ENCODE measurements around the gene CEP41.
A peak's percentile ranks its signal among the peaks of the same experiment; 100 is the strongest.

Gene CEP41, protein sequence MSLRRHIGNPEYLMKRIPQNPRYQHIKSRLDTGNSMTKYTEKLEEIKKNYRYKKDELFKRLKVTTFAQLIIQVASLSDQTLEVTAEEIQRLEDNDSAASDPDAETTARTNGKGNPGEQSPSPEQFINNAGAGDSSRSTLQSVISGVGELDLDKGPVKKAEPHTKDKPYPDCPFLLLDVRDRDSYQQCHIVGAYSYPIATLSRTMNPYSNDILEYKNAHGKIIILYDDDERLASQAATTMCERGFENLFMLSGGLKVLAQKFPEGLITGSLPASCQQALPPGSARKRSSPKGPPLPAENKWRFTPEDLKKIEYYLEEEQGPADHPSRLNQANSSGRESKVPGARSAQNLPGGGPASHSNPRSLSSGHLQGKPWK

DNA sequence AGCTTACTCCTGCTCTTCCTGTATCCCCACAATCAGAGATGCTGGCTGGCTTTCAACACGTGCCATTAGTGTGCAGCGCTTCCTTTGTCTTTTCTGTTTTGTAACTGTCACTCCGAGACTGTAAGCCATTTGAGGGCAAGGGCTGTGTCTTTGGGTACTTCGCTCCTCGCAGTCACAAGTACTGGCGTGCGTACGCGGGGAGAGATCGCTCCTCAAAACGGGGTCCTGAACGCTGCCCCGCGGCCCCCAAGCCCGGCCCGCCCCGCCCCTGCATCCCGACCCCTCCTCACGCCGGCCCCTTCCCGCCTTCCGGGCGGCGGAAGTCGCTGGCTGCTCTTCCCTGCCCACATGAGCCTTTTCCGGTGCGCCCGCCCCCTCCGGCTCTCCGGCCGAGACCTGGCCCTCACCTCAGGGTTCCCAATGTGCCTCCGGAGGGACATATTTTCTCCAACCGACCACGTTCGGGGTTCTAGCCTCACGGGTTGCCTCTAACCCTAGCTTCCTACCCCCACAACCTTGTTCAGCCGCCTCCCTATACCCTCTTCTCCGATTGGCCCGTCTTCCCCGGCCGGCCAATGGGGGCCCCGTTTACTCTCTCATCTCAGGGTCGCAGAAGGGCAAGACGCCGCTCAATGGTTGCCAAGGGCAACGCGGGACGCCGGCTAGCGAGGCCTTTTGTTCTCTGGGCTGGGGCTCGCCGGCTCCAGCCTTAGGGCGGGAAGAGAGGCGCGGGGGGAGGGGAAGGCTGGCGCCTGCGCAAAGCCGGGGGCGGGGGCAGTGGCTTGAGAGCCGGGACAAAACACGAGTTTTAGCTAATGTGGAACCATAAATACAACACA is at the start of gene CEP41:
TSS of gene CEP41 (minus strand) at position 490 of the 839 bp plus-strand sequence. CDS start at position 440, 50 bp downstream.
- peak; percentile 78 to 99 (median 96) for DNase-seq

DNA sequence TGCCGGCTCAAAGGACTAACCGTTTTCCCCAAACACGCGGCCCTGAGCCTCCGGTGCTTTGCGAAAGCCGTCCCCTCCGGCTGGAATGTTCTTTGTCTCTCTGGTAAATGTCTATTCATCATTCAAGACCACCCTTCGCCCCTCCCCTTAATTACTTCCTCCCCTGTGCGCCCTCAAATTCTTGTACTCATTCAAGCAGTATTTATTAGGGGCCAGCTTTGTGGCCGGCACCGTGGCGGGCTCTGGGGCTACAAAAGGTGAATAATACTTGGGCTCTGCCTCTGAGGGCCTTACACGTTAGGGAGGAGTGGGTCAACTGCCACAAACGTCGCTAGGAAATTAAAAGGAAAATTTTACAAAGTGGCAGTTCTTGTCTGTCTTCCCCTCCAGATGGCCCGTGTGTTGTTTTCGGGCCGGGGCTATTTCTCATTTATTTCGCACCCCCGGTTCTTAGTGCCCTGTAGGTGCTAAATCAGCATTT is 49.5 kb upstream of the CEP41 start:
- DNase-seq: no peak

DNA sequence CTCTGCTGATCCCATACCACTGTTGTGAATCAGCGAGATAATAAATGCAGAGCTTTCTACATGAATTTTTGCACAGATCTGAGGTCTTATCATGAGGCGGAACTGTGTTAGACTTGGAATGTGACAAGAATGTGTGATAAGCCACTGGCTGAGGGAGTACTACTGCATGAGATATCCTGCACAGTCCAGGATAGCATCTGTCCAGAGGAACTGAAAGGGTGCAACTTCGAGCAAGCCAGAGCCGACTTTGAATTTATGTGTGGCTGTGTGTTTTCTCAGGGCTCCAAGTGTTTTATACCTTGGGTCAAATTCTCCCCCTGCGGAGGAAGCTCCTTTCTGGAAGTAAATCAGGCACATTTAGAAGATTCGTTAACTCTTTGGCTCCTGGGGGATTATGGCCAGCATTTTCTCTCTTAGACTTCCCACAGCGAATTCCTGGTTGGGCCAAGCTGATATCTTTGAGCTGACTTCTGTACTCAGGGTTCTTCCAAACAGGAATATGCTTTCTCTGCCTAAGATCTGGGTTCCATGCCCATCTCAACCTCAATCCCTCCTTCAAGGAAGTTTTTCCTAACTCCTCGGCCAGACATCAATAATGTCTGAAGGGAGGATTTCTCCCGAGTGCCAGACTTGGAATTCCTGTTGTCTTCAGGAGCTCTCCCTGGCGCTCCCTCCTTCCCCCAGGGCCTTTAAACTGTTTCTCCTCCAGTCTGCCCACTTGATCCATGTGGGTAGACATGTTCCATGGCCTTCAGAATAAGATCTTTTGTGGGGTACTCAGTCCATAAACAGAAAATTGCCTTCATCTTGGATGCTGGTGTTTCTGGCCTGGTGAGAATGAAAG is 48.5 kb upstream of the CEP41 start:
- no peak for DNase-seq

DNA sequence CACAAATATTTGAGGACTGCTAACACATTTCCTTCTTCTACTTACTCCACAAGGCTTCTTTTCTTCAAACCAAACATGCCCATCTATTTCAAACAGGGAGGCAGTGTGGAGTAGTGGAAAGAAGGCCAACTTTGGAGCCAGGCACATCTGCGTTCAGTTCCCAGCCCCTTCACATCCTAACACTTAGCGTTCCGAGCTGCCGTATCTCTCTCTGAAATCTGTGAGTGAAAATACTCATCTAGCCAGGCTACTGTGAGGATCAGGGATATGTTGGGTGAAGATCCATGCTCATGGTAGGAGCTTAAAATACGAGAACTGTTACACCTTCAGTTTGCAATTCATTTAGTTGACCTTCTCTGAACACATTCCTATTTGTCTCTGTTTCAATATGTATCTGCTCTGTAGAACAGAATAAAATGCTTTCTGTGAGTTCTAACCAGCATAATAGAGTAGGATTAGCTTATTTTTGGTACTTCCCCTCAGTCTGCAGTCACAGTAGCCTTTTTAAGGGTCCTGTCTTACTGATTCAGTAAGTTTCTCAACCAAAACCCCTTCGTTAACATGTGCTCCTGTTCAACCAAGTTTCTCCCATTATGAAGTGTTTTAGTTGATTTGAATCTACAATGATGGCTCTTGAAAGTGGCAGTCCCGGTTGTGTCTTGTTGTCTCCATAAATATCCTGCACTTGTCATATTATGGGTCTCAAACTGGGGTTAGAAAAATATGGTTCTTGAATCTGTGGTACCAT is 47.8 kb upstream of the CEP41 start:
- DNase-seq: peak in 2 of 56 donors; percentile 10 to 16

DNA sequence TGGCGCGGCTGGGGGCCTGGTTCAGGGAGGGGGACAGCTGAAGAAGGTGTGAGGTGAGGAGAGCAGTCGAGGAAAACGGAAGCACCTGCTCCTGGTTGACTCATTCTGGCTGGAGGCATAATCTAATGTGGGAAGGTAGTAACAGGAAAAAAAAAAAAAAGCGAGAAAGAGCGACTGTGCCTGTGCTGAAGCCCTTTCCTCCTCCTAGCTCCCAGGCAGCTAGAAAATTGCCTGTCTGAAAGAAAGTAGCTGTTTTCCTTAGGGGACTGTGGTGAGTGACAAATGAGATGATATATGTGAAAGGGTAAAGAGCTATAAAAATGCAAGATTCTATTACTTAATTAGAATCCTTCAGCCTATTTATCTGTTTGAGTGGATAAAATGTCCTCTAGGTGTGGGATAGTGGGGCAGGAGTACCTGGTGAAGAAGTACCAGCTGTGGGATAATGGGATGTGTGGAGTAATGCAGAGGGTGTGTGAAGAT is 46.2 kb upstream of the CEP41 start:
- DNase-seq: no peak

DNA sequence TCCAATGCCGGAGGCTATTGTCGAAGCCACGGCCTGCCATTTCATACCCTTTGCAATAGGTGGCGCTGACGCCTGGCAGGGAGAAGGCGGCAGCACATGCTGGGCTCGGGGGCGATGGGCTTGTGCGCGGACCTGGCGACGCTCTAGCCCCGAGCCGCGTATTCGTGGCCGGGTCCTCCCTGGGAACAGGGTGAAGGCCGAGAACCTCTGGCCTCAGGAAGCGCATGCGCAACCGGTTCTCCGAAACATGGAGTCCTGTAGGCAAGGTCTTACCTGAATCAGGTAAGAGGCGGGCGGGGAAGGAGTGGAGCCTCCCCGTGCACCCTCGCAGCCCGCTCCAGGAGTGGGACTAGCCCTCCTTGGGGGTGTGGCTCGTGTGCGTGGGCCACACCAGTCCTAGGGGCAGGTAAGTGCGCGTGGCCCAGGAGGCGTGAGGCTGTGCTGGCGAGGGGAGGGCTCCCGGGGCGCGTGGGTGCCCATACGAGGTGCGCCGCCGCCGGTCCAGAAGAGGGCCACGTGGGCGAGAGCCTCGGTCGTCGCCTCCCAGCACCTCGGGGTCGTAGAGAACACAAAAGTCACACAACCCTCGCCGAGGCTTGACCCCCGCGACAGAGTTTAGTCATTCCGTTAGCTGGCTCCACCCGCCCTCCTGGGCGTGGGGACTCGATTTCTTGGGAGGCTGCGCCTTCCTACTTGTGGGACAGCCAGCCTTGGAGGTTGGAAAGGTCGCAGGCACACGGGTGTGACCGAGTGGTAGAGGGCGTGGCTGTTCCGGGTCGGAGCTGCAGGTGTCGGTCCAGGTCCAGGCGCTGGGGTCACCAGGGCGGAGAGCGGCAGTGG is 45.5 kb upstream of the CEP41 start:
- DNase-seq: peak in 24 of 56 donors; percentile 12 to 79 (median 38)

DNA sequence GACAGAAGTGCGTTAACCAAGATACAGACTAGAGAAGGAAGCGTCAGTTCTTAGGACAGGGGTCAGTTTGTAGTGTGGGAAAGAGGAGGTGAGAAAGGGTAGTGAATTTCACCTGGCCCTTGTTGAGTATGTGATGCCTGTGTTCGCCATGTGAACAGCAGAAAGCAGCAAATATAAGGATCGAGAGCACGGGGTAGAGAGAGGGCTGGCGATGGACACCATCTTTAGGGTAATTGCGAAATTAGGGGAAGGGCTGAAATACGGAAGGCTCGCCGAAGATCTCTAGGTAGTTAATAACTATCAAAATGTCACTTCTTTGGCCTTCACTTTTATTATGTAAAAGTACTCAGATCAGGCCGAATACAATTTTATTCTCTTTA is 44.9 kb upstream of the CEP41 start:
- DNase-seq: no peak

DNA sequence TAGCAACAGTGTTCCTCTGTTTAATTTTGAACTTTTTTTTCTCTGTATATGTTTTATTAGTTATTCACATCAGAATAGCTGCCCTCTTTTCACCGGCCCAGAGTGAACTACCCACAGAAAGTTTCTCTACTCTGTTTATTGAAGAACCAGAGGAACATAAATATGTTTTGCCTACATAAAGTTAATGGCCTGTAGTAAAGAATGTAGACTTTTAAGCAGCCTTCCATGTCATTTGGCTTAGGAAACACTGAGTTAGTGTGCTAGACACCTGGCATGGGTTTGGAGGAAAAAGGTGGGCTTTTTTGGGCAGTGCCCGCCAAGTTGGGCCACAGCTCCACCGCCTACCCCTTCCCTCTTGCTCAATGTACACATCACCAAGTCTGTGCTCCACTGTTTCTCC is 42.2 kb upstream of the CEP41 start:
- DNase-seq: no peak

DNA sequence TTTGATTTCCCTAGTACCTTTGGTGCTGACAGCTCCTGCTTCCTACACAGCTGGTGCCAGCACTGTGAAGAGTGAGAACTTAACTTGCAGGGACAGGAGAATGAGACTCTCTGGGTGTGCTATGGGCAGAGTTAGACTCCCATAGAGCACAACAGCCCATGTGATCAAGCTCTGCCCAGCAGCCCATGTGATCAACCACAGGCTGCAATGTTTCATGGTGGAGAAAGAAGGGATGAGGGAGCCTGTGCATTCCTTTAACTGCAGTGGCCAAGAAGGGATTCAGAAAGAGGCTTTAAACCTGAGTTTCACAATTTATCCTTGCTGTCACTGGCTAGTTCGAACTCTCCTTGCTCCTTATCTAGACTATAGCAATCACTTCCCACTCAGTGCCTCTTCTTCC is 41.1 kb upstream of the CEP41 start:
- no peak for DNase-seq

DNA sequence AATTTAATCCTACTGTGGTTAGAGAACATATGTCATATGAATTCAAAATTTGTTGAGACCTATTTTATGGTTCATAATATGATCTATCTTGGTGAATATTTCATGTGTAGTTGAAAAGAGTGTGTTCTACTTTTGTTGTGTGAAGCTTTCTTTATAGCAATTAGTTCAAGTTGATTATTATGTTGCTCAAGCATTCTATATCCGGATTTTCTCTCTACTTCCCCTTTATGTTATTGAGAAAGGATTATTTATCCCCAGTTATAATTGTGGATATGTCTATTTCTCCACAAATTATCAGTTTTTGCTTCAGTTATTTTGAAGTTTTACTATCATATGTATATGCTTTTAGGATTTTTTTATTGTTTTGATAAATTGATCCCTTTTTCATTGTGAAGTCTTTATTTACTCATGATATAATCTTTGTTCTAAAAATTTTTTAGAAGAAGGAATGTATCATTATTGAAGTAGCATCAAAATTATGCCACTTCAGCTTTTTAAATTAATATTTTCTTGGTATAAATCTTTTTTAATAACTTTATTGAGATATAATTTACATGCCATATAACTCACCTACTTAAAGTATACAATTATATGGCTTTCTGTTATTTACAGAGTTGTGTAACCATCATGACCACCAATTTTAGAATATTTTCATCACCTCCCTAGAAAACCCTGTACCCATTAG is 39.0 kb upstream of the CEP41 start:
- no peak for DNase-seq

DNA sequence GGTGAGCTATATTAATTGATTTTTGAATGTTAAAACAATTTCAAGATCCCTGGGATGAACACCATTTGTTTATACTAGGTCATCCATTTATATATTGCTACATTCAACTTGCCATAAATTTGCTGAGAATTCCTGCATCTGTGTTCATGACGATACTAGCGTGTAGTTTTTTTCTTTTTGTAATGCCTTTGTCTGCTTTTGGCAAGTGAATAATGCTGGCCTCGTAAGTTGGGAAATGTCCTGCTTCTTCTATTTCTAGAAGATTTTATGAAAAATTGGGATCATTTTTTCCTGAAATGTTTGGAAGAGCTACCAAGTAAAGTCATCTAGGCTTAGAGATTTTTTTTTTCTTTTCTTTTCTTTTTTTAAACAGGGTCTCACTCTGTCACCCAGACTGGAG is 38.2 kb upstream of the CEP41 start:
- DNase-seq: no peak

DNA sequence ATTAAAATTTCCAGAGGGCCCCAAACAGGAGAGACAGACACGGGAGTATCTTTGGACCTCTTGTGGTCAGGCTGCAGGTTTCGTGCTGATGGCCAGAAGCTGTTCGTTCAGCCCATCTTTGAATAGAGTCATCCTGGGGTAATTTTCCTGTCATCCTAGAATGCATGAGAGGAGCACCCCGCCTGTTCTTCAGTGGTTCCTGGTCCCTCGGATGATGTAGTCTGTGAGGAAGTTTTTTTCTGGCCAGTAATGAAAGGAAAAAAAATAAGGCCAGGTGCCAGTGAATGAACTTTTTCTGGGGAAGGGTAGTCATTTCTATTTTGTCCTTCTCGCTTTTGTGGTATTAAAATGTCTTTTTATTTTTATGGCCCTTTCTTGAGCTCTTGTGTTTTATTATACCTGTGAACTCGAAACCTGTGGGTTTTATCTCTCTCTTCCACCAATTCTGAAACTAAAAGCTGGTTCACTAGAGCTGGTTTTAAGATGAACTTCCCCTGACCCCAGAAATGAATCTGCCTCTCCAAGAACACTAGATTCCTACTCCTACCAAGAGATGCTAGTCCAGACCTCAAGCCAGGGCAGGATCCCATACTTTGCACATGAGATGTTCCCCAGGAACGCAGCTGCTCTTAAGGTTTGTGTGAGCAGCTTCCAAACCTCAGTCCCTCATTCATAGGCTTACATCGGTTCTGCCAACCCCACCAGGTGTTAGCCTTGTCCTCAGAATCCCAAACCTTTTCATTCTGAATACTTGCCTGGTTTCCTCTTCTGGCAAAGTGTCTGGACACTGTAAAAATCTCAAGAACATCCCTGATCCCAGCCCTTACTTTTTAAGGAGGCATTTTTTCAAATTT is 35.7 kb upstream of the CEP41 start:
- no peak for DNase-seq

DNA sequence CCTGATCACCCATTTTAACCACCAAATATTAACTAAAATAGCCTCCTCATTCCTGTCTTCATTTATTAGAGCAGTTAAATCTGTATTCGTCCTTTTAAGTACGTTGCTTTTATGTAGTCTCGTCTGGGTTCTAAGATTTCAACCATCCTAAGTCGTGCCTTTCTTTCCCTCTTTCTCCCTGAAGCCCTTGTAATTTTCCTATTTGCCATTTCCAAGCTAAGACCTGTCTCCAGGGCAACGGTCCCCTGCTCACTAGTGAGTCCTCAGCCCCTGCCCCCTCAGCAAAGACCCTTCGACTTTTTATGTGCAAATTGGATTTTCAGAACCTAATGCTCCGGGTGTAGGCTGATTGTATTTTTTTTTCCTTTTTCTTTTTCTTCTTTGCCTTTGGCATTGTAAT is 35.0 kb upstream of the CEP41 start:
- no peak for DNase-seq

DNA sequence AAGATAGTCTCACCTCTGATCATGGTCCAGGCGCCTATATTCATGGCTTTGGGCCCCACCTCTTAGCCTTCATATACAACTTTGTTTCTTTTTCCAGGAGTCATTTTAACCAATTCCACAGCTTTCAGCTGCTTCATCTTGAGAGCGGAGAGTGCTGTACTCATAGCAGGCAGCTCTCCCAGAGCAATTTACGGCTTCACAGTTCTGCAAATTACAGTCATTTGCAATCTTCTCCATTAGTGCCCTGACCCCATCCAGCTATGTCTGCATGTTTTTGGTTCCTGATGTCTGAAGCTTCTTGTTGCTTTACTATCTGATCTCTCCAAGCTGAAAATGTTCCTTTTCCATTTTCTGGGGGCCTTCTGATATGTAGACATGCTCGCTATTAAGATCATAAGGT is 33.1 kb upstream of the CEP41 start:
- no peak for DNase-seq

DNA sequence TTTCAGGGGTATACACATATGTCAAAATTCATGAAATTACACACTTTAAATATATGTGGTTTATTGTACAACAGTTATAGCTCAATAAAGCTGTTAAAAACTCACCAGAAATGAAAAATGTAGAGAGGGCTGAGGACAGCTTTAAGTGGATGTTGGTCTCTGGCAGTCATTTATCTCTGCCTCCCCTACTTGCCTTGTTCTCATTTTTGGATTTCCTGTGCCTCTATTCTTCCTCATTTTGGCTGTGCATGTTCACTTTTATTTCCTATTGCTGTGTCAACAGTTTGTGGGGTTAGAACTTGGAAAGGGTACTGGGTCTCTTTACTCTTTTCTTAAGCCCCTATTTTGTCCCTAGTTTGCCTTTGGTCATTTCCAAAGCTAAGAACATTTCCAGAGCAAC is 32.5 kb upstream of the CEP41 start:
- DNase-seq: no peak

DNA sequence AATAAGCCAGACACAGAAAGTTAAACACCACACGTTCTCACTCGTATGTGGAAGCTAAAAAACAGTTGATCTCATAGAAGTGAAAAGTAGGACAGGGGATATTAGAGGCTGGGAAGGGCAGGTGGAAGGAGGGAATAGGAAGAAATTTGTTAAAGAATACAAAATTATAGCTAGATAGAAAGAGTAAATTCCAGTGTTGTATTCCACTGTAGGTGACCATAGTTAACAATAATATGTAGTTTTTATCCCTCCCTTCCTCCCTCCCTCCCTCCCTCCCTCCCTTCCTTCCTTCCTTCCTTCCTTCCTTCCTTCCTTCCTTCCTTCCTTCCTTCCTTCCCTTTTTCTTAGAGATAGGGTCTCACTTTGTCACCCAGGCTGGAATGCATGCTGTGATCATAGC is 31.2 kb upstream of the CEP41 start:
- no peak for DNase-seq

DNA sequence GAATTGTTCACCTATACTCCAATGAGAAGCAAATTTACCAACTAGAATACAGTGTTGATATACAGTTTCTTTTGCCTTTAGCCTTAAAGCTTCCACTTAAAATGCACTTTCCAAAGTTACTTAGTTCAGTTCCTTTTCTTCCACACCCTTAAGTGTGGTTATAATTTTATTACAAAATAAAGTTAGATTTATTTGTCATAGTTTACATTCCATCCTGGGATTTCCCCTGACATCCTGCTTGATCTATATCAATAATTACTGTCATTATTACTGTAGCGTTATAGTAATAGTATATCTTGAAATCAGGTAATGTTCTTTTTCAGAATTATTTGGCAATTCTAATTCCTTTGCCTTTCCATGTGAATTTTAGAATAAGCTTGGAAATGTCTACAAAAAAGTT is 27.8 kb upstream of the CEP41 start:
- DNase-seq: no peak
